Endothelial cell of umbilical vein (primary cell): ENCODE results near the gene HLA-DQA1. TPM values are rescaled to one million over a fixed set of nuclear protein-coding genes. Genes with fewer than 3 reads are reported as not detected.
"Not testable (repeated sequence)": the region's sequence is repeated elsewhere in the genome, so short reads cannot be mapped to it uniquely, and the experiment has no call there.

Experiments used
- BruUV-seq: library from RNA; stranded (reverse); fragments of 400-500 nt; replicated peaks from 2 replicates; lab custom pipeline; 2021; lab: Mats Ljungman, UMichigan
- CTCF ChIA-PET: fragments of 300-600, 350-600 bp; sonication (Branson Sonifier 250); formaldehyde crosslinking; loops from one replicate; lab custom pipeline; 2021; ENCODE audit warnings: antibody characterized with exemption, inconsistent platforms; lab: Charles Lee
- POLR2A ChIA-PET: fragments of 300-600, 350-600 bp; sonication (Branson Sonifier 250); formaldehyde crosslinking; loops from one replicate; lab custom pipeline; 2021; ENCODE audit warnings: antibody characterized with exemption, inconsistent platforms; lab: Charles Lee
- DNase-seq: peaks from one replicate; pipeline ENCODE4 v3.0.0-alpha.2; 2011; ENCODE audit warnings: low read depth, low spot score
- FAIRE-seq: peaks from 2 replicates; lab custom pipeline; 2011; peaks lifted over from hg19 to GRCh38; lab: Jason Lieb, UNC
- H2AFZ ChIP-seq: 2 replicates; pipeline ENCODE4 v1.6.0; 2012; ENCODE audit warnings: low read depth, low read length, control low read depth, inconsistent platforms
- H3K27ac ChIP-seq: 2 replicates; pipeline ENCODE4 v1.5.1; 2011; ENCODE audit warnings: low read depth, mild to moderate bottlenecking, control low read depth, low read length, moderate library complexity; ENCODE audit not compliant: insufficient read depth
- H3K27me3 ChIP-seq, 2 experiments: 2 replicates each; pipeline versions ENCODE4 v1.6.0 to v1.6.1; 2011; ENCODE audit warnings: low read length in 2 of 2, mixed read lengths in 1 of 2; ENCODE audit not compliant: control insufficient read depth in 2 of 2, insufficient read depth in 2 of 2
- H3K36me3 ChIP-seq, 2 experiments: 2 replicates in 1 of 2; 3 replicates in 1 of 2; pipeline ENCODE4 v1.5.1; 2011; ENCODE audit warnings: low read length in 2 of 2, mild to moderate bottlenecking in 1 of 2, moderate library complexity in 1 of 2; ENCODE audit not compliant: control insufficient read depth in 2 of 2, insufficient read depth in 2 of 2; ENCODE audit errors: extremely low read depth in 1 of 2
- H3K4me1 ChIP-seq: 3 replicates; pipeline ENCODE4 v1.5.1; 2011; ENCODE audit warnings: mild to moderate bottlenecking, low read length; ENCODE audit not compliant: control insufficient read depth, insufficient read depth; ENCODE audit errors: extremely low read depth
- H3K4me2 ChIP-seq: 2 replicates; pipeline ENCODE4 v1.6.1; 2011; ENCODE audit warnings: low read length, control low read depth, mixed read lengths; ENCODE audit not compliant: insufficient read depth
- H3K4me3 ChIP-seq, 3 experiments: fragments of 200-600 bp in 1 of 3; sonication (generic), shearing (Covaris generic) in 1 of 3; replicated peaks in 1 of 3; 2 replicates each; pipeline ENCODE4 v1.5.1; 2011 to 2016; ENCODE audit warnings: control low read depth in 3 of 3, low read length in 3 of 3, mild to moderate bottlenecking in 2 of 3, inconsistent platforms in 1 of 3, low read depth in 1 of 3, moderate library complexity in 1 of 3; ENCODE audit not compliant: insufficient read depth in 1 of 3
- H3K79me2 ChIP-seq: 2 replicates; pipeline ENCODE4 v1.6.0; 2012; ENCODE audit warnings: low read length, inconsistent platforms; ENCODE audit not compliant: control insufficient read depth, insufficient read depth
- H3K9ac ChIP-seq: replicated peaks from 2 replicates; pipeline ENCODE3; 2011; ENCODE audit warnings: low read length, control low read depth; ENCODE audit not compliant: insufficient read depth; ENCODE audit errors: extremely low read depth
- H3K9me1 ChIP-seq: replicated peaks from 3 replicates; pipeline ENCODE4 v1.6.0; 2011; ENCODE audit warnings: mild to moderate bottlenecking, low read length; ENCODE audit not compliant: control insufficient read depth, insufficient read depth; ENCODE audit errors: extremely low read depth
- H3K9me3 ChIP-seq: replicated peaks from 2 replicates; pipeline ENCODE4 v1.5.1; 2012; ENCODE audit warnings: low read length, inconsistent platforms; ENCODE audit not compliant: control insufficient read depth, insufficient read depth
- H4K20me1 ChIP-seq: replicated peaks from 2 replicates; pipeline ENCODE3; 2011; ENCODE audit warnings: mild to moderate bottlenecking, low read length; ENCODE audit not compliant: control insufficient read depth, insufficient read depth; ENCODE audit errors: extremely low read depth
- CTCF ChIP-seq, 2 donors: IDR thresholded peaks; 1 replicate in 1 of 2; 2 replicates in 1 of 2; pipeline ENCODE4 v1.5.1; 2011; ENCODE audit warnings: low read length in 2 of 2, mild to moderate bottlenecking in 2 of 2, moderate library complexity in 2 of 2, control low read depth in 1 of 2, inconsistent platforms in 1 of 2, low read depth in 1 of 2; ENCODE audit not compliant: insufficient read depth in 1 of 2; ENCODE audit errors: extremely low read depth in 1 of 2
- EZH2 ChIP-seq: IDR thresholded peaks from 2 replicates; pipeline ENCODE4 v1.6.1; 2012; ENCODE audit warnings: borderline replicate concordance, low read depth, mild to moderate bottlenecking, moderate library complexity, low read length, inconsistent platforms; ENCODE audit not compliant: severe bottlenecking
- FOS ChIP-seq: IDR thresholded peaks from 2 replicates; pipeline ENCODE4 v1.6.1; 2011; ENCODE audit warnings: mild to moderate bottlenecking, low read length, moderate library complexity, borderline replicate concordance; ENCODE audit not compliant: insufficient read depth
- GATA2 ChIP-seq: IDR thresholded peaks from 2 replicates; pipeline ENCODE4 v1.7.0; 2011; ENCODE audit warnings: low read depth, mild to moderate bottlenecking, moderate library complexity, mixed read lengths, low read length; ENCODE audit not compliant: insufficient read length, insufficient read depth
- JUN ChIP-seq: IDR thresholded peaks from 2 replicates; pipeline ENCODE4 v1.6.1; 2011; ENCODE audit warnings: borderline replicate concordance, low read depth; ENCODE audit not compliant: insufficient read length, insufficient read depth
- MAX ChIP-seq: IDR thresholded peaks from 2 replicates; pipeline ENCODE4 v1.6.1; 2011; ENCODE audit not compliant: insufficient read depth, insufficient read length
- MYC ChIP-seq: IDR thresholded peaks from one replicate; pipeline ENCODE4 v1.6.1; 2011; ENCODE audit warnings: mild to moderate bottlenecking, low read depth, low read length
- POLR2A ChIP-seq: IDR thresholded peaks from 2 replicates; pipeline ENCODE4 v1.6.1; 2012; ENCODE audit warnings: low read depth, mild to moderate bottlenecking, control low read depth, low read length
- POLR2AphosphoS5 ChIP-seq: IDR thresholded peaks from 2 replicates; pipeline ENCODE4 v1.6.1; 2012; ENCODE audit warnings: low read depth, mild to moderate bottlenecking, control low read depth, low read length, moderate library complexity; ENCODE audit not compliant: insufficient read depth
- dilution Hi-C: fragments of 300-500 bp; cut with MboI; formaldehyde crosslinking; loops from one replicate; pipeline ENCODE4 v1.15.0; 2019; ENCODE audit warnings: low sequenced_read_pairs; ENCODE audit not compliant: extremely low pct_ligation_motif_present
- intact Hi-C: fragments of 100-400 bp; cut with micrococcal nuclease; formaldehyde crosslinking; loops from one replicate; pipeline ENCODE4 v1.10.0; 2022
- polyA plus RNA-seq, 4 experiments: library from polyadenylated mRNA; depleted of rRNA in 3 of 4; stranded (reverse) in 3 of 4; unstranded in 1 of 4; fragments of >200 nt; gene quantifications; 2 replicates each; pipeline versions ENCODE4 v1.2.1 to v1.2.3, GENCODE V29; 2011 to 2012; ENCODE audit warnings: missing spikeins in 1 of 4
- total RNA-seq: library from RNA; stranded (reverse); gene quantifications from 2 replicates; pipeline ENCODE4 v1.2.3, GENCODE V29; 2021

The HLA-DQA1 gene
- total and polyA plus RNA-seq, 2 donors (not counting 3 experiments of a cell fraction or from before 2014, with no cell fraction given): not detected

GRCh38 chr6:32655203-32655710 lies 18.1 kb downstream of the HLA-DQA1 start:
- ChIA-PET POLR2A (no interaction called here), CTCF (no interaction called here)
- Histone ChIP-seq H3K27ac (no peak overlapping the region), H3K4me1 (no peaks in the 10 kb centered on the region), H3K4me3 (no peak overlapping the region), H3K4me2 (no peak overlapping the region), H3K36me3 (no peaks in the 10 kb centered on the region), H3K9me1 (no peaks in the 10 kb centered on the region), H4K20me1 (no peaks in the 10 kb centered on the region), H3K27me3 (no peaks in the 10 kb centered on the region), H3K79me2 (no peaks in the 10 kb centered on the region), H3K9ac (no peak overlapping the region), H2AFZ (no peak overlapping the region), H3K9me3 (no peaks in the 10 kb centered on the region)
- DNase-seq (no peak), FAIRE-seq (no peak)
- dilution Hi-C loops (no loop called here), intact Hi-C loops (no loop called here)
- no TSS peak for BruUV-seq
- no peak for TF ChIP-seq POLR2AphosphoS5
- TF ChIP-seq POLR2A: no peak
- no peak for TF ChIP-seq EZH2
- TF ChIP-seq MAX: no peak
- TF ChIP-seq GATA2: no peak
- no peak for TF ChIP-seq MYC
- TF ChIP-seq CTCF (IDR thresholded peaks at IDR 0.05; ENCODE audit: extremely low read depth in 1 of 2, insufficient read depth in 1 of 2, low read depth in 1 of 2, low read length in 2 of 2): no peak
- TF ChIP-seq FOS: no peak
- TF ChIP-seq JUN: no peak

GRCh38 chr6:32657329-32657728 lies 20.1 kb downstream of the HLA-DQA1 start:
- CTCF ChIA-PET, H3K4me1 ChIP-seq, H2AFZ ChIP-seq, dilution Hi-C loops, H3K4me2 ChIP-seq, BruUV-seq, POLR2A ChIA-PET, H3K9me1 ChIP-seq, H3K9me3 ChIP-seq, H4K20me1 ChIP-seq, H3K27ac ChIP-seq, H3K4me3 ChIP-seq, H3K79me2 ChIP-seq, H3K27me3 ChIP-seq, DNase-seq, H3K9ac ChIP-seq, FAIRE-seq, H3K36me3 ChIP-seq, intact Hi-C loops: not testable (repeated sequence)

- H3K4me2 ChIP-seq, H3K36me3 ChIP-seq, CTCF ChIA-PET, H3K27ac ChIP-seq, intact Hi-C loops, BruUV-seq, H3K9me3 ChIP-seq, H3K4me1 ChIP-seq, H3K9ac ChIP-seq, FAIRE-seq, H2AFZ ChIP-seq, H3K4me3 ChIP-seq, H4K20me1 ChIP-seq, H3K9me1 ChIP-seq, dilution Hi-C loops, POLR2A ChIA-PET, H3K27me3 ChIP-seq, DNase-seq, H3K79me2 ChIP-seq: not testable (repeated sequence)
These were observed 20.6 kb downstream of the HLA-DQA1 start for GRCh38 chr6:32657819-32658218.
